ENCODE results near the gene RAB11A.
A peak's percentile ranks its signal among the peaks of the same experiment; 100 is the strongest.
"Not testable (repeated sequence)": the region's sequence is repeated elsewhere in the genome, so short reads cannot be mapped to it uniquely, and the experiment has no call there.

Gene RAB11A

GRCh38 chr15:65862682-65863081, 6.6 kb upstream of the RAB11A start:
- H3K4me3 ChIP-seq (ENCODE audit: low read depth, low read length), result no peak overlapping the region
- TF ChIP-seq, protein P1, sequence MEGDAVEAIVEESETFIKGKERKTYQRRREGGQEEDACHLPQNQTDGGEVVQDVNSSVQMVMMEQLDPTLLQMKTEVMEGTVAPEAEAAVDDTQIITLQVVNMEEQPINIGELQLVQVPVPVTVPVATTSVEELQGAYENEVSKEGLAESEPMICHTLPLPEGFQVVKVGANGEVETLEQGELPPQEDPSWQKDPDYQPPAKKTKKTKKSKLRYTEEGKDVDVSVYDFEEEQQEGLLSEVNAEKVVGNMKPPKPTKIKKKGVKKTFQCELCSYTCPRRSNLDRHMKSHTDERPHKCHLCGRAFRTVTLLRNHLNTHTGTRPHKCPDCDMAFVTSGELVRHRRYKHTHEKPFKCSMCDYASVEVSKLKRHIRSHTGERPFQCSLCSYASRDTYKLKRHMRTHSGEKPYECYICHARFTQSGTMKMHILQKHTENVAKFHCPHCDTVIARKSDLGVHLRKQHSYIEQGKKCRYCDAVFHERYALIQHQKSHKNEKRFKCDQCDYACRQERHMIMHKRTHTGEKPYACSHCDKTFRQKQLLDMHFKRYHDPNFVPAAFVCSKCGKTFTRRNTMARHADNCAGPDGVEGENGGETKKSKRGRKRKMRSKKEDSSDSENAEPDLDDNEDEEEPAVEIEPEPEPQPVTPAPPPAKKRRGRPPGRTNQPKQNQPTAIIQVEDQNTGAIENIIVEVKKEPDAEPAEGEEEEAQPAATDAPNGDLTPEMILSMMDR (IDR thresholded peaks at IDR 0.05; ENCODE audit: low read depth, low read length, missing control alignments), result peak; percentile 61
- in situ Hi-C loops (cut with HindIII; ENCODE audit: low sequenced_read_pairs), result loop anchor here (25.0 kb wide), 1 partner anchor 225 kb away; no protein-coding TSS in a partner anchor
- DNase-seq (ENCODE audit: low read depth), result peak; percentile 51

- DNase-seq (ENCODE audit: low read depth), result no peak
- TF ChIP-seq, protein P1 (IDR thresholded peaks at IDR 0.05; ENCODE audit: low read depth, low read length, missing control alignments), result no peak
These were observed 6.2 kb upstream of the RAB11A start for GRCh38 chr15:65863106-65863505.

DNA sequence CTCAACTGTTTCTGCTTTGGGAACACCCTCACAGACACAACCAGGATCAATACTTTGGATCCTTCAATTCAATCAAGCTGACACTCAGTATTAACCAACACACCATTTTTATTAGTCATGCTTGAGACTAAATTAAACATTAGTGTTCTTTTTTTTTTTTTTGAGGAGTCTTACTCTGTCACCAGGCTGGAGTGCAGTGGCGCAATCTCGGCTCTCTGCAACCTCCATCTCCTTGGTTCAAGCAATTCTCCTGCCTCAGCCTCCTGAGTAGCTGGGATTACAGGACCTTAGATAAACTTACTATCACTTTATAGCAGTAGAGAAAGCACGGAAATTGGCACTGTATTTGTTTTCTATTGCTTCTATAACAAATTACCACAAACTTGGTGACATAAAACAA, 2.0 kb upstream of the RAB11A start:
- TF ChIP-seq, protein P1 (IDR thresholded peaks at IDR 0.05; ENCODE audit: low read depth, low read length, missing control alignments), result no peak
- no peak overlapping the region for H3K4me3 ChIP-seq (ENCODE audit: low read depth, low read length)
- in situ Hi-C loops (cut with HindIII; ENCODE audit: low sequenced_read_pairs), result loop anchor here (25.0 kb wide), 1 partner anchor 230 kb away; no protein-coding TSS in a partner anchor
- DNase-seq (ENCODE audit: low read depth), result no peak

More at GRCh38 chr15:65863106-65863505, 6.2 kb upstream of the RAB11A start:
- in situ Hi-C loops (cut with HindIII; ENCODE audit: low sequenced_read_pairs), result loop anchor here (25.0 kb wide), 1 partner anchor 226 kb away; no protein-coding TSS in a partner anchor
- no peak overlapping the region for H3K4me3 ChIP-seq (ENCODE audit: low read depth, low read length)

DNA sequence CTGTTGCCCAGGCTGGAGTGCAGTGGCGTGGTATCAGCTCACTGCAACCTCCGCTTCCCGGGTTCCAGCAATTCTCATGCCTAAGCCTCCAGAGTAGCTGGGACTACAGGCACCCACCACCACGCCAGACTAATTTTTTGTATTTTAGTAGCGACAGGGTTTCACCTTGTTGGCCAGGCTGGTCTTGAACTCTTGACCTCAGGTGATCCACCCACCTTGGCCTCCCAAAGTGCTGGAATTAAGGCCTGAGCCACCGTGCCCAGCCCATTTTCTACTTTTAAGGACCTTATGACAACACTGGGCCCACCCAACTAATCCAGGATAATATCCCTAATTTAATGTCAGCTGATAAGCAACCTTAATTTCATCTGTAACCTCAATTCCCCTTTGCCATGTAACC, 1.4 kb upstream of the RAB11A start:
- not testable (repeated sequence) for DNase-seq (ENCODE audit: low read depth); H3K4me3 ChIP-seq (ENCODE audit: low read depth, low read length)
- in situ Hi-C loops (cut with HindIII; ENCODE audit: low sequenced_read_pairs), result loop anchor here (25.0 kb wide), 1 partner anchor 231 kb away; no protein-coding TSS in a partner anchor

- in situ Hi-C loops (cut with HindIII; ENCODE audit: low sequenced_read_pairs), result loop anchor here (25.0 kb wide), 1 partner anchor 231 kb away; no protein-coding TSS in a partner anchor
- H3K4me3 ChIP-seq (ENCODE audit: low read depth, low read length), result peak overlapping the region; percentile 98
- no peak for DNase-seq (ENCODE audit: low read depth)
- TF ChIP-seq, protein P1 (IDR thresholded peaks at IDR 0.05; ENCODE audit: low read depth, low read length, missing control alignments), result no peak
These were observed 655 bp upstream of the RAB11A start for GRCh38 chr15:65868546-65869125.

DNA sequence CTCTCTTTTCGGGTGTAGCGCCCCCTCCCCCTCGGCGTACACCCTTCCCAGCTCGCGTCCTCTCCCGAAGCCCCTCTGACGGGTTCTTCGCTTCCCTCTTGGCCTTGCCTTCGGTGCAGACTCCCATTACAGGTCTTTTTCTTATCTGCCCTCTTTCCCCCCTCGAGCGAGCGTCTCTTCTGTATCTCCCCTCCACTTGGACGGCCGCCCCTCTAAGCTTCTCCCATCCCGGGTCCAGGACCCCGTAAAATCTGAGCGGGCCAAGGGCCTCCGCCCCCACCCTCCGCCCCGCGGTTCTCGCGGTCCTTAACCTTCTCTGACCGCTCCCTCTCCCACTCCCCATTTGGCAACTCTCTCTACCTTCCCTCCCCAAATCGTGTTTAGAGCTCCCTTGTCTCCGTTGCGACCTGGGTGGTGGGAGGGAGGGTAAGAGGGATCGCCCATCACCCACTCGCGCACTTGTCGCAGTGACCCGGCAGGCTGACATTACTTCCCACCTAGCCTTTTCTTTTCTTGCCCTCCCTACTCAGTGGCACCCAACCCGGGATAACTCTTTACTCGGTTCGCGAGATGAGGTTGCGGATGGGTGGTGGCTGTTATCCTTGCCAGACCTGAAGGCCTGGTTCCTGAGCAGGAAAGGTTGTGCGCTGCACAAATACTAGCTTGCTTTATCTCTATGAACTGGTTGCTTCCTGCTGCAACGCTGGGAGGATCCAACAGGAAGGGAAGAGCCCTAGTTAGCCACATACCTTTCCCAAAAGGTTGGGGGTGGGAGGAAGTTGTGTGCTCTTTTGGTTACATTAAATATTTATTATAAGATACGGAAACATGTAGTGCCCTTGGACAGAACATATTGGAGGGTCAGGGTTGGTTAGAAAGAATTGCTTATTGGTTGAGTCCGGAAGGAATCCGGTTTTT, 922 bp downstream of the RAB11A start:
- in situ Hi-C loops (cut with HindIII; ENCODE audit: low sequenced_read_pairs), result loop anchor here (5.0 to 25.0 kb wide), 2 partner anchors 33 to 233 kb away; no protein-coding TSS in a partner anchor
- DNase-seq (ENCODE audit: low read depth), result no peak
- TF ChIP-seq, protein P1 (IDR thresholded peaks at IDR 0.05; ENCODE audit: low read depth, low read length, missing control alignments), result no peak
- peak overlapping the region; percentile 98 for H3K4me3 ChIP-seq (ENCODE audit: low read depth, low read length)
